HEK293T (cell line): Measurements from ENCODE around the gene ULK1.

Source experiments
- CTCF ChIA-PET: fragments of 350-600 bp; formaldehyde crosslinking; extraction: SDS; loops from one replicate; lab custom pipeline; 2021; ENCODE audit warnings: antibody characterized with exemption, inconsistent platforms; lab: Yijun Ruan, JAX
- POLR2A ChIA-PET: fragments of 350-600 bp; formaldehyde crosslinking; extraction: SDS; loops from one replicate; lab custom pipeline; 2020; ENCODE audit warnings: antibody characterized with exemption, inconsistent platforms; lab: Yijun Ruan, JAX
- DNase-seq: peaks from one replicate; pipeline ENCODE4 v3.0.0; 2012; ENCODE audit warnings: mixed read lengths; ENCODE audit errors: extremely low spot score
- ARNT ChIP-seq: fragments of 450-650 bp; IDR thresholded peaks from 2 replicates; pipeline ENCODE4 v1.6.1; 2017; ENCODE audit warnings: mild to moderate bottlenecking
- BHLHE40 ChIP-seq: fragments of 450-650 bp; IDR thresholded peaks from 2 replicates; pipeline ENCODE4 v1.6.1; 2016; ENCODE audit warnings: mild to moderate bottlenecking, moderate library complexity, borderline replicate concordance
- CTBP1 ChIP-seq: fragments of 450-650 bp; IDR thresholded peaks from 2 replicates; pipeline ENCODE4 v1.6.1; 2016; ENCODE audit warnings: borderline replicate concordance
- ELF4 ChIP-seq: fragments of 450-650 bp; IDR thresholded peaks from 2 replicates; pipeline ENCODE4 v1.6.1; 2017; ENCODE audit warnings: antibody characterized with exemption
- FOXA1 ChIP-seq: fragments of 450-650 bp; IDR thresholded peaks from 2 replicates; pipeline ENCODE4 v1.6.1; 2016; ENCODE audit warnings: mild to moderate bottlenecking
- FOXK2 ChIP-seq: fragments of 450-650 bp; IDR thresholded peaks from 2 replicates; pipeline ENCODE4 v1.6.1; 2016; ENCODE audit warnings: mild to moderate bottlenecking
- FOXM1 ChIP-seq: fragments of 450-650 bp; IDR thresholded peaks from 2 replicates; pipeline ENCODE4 v1.6.1; 2017; ENCODE audit warnings: mild to moderate bottlenecking, borderline replicate concordance
- HDGF ChIP-seq: fragments of 450-650 bp; IDR thresholded peaks from 2 replicates; pipeline ENCODE4 v1.6.1; 2017; ENCODE audit warnings: antibody characterized with exemption, borderline replicate concordance
- L3MBTL2 ChIP-seq: fragments of 450-650 bp; conservative IDR thresholded peaks from 2 replicates; pipeline ENCODE4 v1.6.1; 2016; ENCODE audit warnings: mild to moderate bottlenecking
- LEF1 ChIP-seq: fragments of 450-650 bp; IDR thresholded peaks from 2 replicates; pipeline ENCODE4 v1.6.1; 2017; ENCODE audit warnings: mild to moderate bottlenecking, borderline replicate concordance
- NFRKB ChIP-seq: fragments of 450-650 bp; IDR thresholded peaks from 2 replicates; pipeline ENCODE4 v1.6.1; 2016; ENCODE audit warnings: mild to moderate bottlenecking, moderate library complexity
- SP1 ChIP-seq: fragments of 450-650 bp; IDR thresholded peaks from 2 replicates; pipeline ENCODE4 v1.6.1; 2017
- SUZ12 ChIP-seq: fragments of 450-650 bp; IDR thresholded peaks from 2 replicates; pipeline ENCODE4 v1.6.1; 2016; ENCODE audit warnings: mild to moderate bottlenecking
- TARDBP ChIP-seq: fragments of 450-650 bp; IDR thresholded peaks from 2 replicates; pipeline ENCODE4 v1.6.1; 2016
- ZNF384 ChIP-seq: fragments of 450-650 bp; IDR thresholded peaks from 2 replicates; pipeline ENCODE4 v1.6.1; 2016
- TF ChIP-seq, protein P1 (sequence below): fragments of 450-650 bp; IDR thresholded peaks from 2 replicates; pipeline ENCODE4 v1.6.1; 2016

The ULK1 gene

DNA sequence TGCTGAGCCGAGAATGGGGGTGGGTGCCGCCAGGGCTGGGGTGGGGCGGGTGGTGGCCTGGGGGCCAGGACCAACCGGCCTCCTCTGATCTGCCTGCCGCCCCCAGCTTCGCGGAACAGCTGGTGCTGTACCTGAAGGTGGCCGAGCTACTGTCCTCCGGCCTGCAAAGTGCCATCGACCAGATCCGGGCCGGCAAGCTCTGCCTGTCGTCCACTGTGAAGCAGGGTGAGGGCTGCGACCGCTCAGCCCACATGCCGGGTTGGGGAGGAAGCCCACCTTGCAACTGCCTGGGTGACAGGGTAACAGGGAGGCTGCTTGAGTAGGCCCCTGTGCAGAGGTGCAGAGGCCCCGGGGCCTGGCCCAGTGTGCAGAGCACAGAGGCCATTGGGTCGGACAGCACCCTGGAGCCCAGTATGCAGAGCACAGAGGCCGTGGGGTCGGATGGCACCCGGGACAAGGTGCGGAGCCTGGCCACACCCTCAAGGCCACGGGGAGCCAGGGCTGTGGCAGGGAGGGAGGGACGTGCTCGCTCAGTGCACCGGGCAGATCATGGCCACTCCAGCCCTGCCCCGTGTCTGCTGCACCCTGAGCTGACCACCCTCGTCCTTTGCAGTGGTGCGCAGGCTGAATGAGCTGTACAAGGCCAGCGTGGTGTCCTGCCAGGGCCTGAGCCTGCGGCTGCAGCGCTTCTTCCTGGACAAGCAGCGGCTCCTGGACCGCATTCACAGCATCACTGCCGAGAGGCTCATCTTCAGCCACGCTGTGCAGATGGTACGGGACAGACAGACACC lies 25.1 kb downstream of the ULK1 start:
- ChIA-PET CTCF (no interaction called here), POLR2A (no interaction called here)
- TF ChIP-seq HDGF (no peak), ELF4 (no peak), NFRKB (no peak), SUZ12 (no peak), ZNF384 (no peak), FOXM1 (no peak), BHLHE40 (no peak), TARDBP (no peak), SP1 (no peak), FOXK2 (no peak), L3MBTL2 (no peak)
- TF ChIP-seq, protein P1, sequence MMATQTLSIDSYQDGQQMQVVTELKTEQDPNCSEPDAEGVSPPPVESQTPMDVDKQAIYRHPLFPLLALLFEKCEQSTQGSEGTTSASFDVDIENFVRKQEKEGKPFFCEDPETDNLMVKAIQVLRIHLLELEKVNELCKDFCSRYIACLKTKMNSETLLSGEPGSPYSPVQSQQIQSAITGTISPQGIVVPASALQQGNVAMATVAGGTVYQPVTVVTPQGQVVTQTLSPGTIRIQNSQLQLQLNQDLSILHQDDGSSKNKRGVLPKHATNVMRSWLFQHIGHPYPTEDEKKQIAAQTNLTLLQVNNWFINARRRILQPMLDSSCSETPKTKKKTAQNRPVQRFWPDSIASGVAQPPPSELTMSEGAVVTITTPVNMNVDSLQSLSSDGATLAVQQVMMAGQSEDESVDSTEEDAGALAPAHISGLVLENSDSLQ = no peak
- no peak for DNase-seq

DNA sequence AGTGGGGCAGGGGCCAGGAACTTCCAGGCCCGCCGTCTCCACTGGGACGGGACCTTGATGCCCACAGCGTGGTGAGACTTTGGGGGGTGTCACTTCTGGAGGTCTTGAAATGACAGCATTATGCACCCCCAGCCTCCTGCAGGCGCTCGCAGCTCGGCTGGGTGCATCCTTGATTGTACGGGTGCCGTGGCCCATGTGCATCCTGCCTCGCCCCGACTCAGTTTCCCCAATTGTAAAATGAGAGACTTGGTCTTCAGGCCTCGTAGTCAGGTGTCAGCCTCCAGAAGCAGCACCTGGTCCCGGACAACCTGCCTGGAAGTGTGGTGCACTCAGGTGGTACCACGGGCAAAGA lies 25.7 kb downstream of the ULK1 start:
- no peak for DNase-seq
- TF ChIP-seq SUZ12 (no peak), TARDBP (no peak), CTBP1 (no peak), BHLHE40 (no peak), LEF1 (no peak), FOXA1 (no peak), ELF4 (no peak), SP1 (no peak), HDGF (no peak), FOXK2 (no peak)
- POLR2A ChIA-PET = no interaction called here
- CTCF ChIA-PET = no interaction called here

DNA sequence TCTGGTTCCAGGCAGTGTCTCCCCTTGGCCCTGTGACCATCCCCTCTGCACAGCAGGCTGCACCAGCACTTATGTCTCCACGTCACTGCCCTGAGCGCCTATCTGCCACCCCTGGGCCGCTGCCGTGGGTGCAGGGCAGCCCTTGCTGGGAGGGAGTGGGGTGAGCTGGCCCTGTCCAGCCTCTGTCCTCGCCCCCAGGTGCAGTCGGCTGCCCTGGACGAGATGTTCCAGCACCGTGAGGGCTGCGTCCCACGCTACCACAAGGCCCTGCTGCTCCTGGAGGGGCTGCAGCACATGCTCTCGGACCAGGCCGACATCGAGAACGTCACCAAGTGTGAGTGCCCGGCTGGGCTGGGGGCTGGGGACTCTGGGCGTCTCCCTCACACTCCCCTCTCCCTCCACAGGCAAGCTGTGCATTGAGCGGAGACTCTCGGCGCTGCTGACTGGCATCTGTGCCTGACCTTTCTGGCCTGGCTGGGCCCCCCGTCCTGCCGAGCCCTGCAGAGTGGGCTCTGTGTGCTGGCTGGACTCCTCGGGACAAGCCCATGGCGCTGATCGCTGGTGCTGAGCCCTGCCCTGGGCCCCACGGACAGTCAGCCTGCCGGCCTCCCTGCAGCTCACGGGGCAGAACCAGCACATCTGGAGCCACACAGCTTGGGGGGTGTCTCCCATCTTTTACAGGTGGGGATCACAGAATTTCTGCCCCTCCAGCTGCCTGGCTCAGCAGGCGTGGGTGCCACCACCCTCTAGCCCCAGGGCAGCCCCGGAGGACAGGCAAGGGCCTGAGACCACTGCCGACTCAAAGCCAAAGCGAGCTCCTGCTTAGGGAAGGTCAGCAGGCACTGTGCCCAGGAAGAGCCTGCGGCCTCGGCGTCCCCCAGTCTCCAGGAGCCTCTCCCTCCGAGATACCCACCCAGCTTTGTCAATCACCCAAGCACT lies 26.7 kb downstream of the ULK1 start:
- DNase-seq = no peak
- TF ChIP-seq SP1 (no peak), BHLHE40 (no peak), FOXA1 (no peak), ELF4 (no peak), ARNT (no peak), TARDBP (no peak), FOXK2 (no peak), CTBP1 (no peak), FOXM1 (no peak), LEF1 (no peak), HDGF (no peak), ZNF384 (no peak)
- TF ChIP-seq, protein P1 = no peak
- ChIA-PET CTCF (no interaction called here), POLR2A (no interaction called here)

DNA sequence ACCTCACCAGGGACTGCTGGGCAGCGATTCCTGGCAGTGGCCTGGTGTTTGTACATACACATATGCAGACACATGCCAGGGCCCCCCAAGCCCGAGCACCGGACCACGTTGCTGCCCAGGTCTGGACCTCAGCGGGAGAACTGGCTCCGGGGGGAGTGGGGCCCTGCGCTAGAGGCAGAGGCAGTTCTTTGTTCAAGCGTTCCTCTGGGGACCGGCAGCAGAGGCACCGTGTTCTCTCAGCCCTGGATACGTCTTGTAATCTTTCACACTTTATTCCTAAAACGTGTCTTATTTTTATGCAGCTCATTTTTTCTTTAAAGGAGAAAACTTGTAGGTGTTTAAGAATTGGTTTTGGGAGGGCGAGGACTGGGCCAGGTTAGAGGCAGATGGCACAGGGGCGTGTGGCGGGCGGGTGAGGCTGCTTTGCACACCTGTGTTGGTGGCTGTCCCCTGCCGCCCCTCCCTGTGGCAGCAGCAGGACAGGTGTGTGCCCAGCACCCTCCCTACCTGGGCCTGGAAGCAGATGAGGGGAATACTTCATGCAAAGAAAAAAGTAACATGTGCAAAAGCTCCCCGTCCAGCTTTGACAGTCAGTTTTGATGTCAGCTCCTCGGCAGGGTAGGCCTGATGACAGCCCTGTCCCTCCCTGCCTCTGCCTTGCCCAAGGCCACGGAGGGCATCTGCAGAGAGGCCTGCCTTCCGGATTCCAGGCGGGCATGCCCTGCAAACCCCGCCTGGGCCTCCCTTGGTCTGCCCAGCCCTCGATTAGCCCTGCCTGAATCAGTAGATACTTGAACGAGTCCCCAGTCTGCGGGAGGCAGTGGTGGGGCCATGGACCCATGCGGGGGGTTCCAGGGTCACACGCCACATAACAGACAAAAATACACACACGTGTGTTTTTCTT lies 27.7 kb downstream of the ULK1 start:
- TF ChIP-seq FOXK2 (no peak), FOXM1 (no peak), SP1 (no peak), BHLHE40 (no peak), ELF4 (no peak), LEF1 (no peak), CTBP1 (no peak), HDGF (no peak), NFRKB (no peak)
- ChIA-PET POLR2A (no interaction called here), CTCF (no interaction called here)
- DNase-seq = no peak

DNA sequence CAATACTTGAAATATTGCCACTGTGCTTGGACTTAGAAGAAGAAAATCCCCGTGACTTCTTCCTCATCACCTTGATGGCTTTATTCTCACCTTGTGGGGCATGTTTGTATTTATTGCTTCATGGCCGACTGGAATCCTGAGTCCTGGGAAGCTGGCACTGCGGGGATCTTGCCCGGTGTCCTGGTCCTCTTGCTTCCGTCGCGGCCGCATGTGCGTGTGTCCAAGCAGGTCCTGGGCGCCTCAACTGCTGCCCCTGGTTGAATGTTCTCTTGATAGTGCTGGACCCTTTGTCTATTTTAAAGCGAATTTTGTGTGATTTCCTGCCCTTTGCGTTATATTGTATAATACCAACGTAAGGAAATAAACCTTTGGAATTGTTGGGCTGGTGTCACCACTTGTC lies 28.4 kb downstream of the ULK1 start:
- ChIA-PET CTCF (no interaction called here), POLR2A (no interaction called here)
- TF ChIP-seq ZNF384 (no peak), BHLHE40 (no peak), HDGF (no peak)
- TF ChIP-seq, protein P1 = no peak
- DNase-seq = no peak

DNA sequence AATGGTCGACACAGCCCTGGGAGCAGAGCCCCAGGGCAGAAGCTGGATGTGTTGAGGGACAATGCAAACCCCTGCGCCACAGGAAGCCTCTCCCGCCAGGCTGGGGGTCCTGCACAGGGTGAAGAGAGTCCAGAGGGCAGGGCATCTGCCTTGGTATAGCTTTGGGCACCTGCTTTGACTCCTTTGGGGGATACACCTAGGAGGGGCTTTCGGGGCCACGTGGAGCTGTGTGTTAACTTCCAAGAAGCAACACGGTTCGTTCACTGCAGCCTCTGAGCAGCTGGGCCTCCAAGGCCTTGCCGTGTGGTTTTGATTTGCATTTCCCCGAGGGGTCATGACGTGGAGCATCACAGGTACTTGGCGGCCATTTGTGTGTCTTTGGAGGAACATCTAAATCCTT lies 28.8 kb downstream of the ULK1 start:
- POLR2A ChIA-PET = no interaction called here
- TF ChIP-seq HDGF = no peak
- no peak for TF ChIP-seq ARNT
- CTCF ChIA-PET = no interaction called here
- DNase-seq = no peak
